GM18520 (cell line): Measurements from ENCODE around the gene ASB10.

Experiments
- ATAC-seq: cut with Tn5 transposase; IDR thresholded peaks from one replicate; pipeline ENCODE4 v1.9.1; 2021; ENCODE audit not compliant: unreplicated experiment

The ASB10 gene

DNA sequence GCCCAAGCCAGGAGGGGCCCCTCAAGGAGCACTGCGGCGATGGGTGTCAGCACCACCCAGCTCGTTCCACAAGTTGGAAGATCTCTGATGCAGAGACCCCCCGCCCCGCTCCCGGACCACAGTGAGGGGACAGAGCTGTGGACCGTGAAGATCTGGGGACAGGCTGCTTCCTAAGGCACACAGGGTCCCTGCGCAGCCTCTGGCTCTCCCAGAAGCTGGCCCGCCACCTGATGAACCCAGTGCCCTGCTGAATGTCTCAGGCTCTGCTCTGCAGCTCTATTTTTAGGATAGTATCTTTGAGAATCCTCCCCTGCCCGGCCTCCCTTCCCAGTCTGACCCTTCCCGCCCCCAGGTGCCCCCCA is 49.3 kb downstream of the ASB10 start:
- ATAC-seq, result no peak

DNA sequence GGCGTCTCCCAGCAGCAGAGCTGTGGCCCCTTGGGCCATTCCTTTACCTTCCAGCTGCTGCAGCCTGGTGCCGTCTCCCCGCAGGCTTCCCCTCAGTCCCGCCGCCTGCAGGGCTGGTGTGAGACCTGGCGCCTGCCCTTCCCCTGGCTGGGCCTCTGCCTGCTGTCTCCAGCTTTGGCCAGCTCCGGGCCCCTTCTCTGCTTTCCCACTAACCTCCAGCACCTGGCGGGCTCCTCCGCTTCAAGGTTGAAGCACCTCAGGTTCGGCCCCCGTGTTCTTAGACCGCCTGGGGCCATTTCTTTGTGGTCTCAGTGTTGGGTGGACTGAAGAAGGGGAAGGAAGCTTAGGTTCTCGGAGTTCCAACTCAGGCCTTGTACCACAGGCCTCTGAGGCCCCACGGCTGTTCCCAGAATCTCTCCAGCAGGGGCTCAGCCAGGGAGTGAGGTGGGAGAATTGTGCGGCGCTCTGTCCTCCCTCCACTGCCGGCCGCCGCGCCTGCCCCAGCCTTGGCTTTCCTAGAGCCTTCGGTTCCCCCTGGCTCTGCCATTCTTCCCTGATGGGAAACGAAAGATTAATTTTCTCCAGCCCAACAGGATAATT is 49.9 kb downstream of the ASB10 start:
- ATAC-seq, result no peak

- ATAC-seq, result no peak
Measured at GRCh38 chr7:151135866-151136843, 50.9 kb downstream of the ASB10 start.

DNA sequence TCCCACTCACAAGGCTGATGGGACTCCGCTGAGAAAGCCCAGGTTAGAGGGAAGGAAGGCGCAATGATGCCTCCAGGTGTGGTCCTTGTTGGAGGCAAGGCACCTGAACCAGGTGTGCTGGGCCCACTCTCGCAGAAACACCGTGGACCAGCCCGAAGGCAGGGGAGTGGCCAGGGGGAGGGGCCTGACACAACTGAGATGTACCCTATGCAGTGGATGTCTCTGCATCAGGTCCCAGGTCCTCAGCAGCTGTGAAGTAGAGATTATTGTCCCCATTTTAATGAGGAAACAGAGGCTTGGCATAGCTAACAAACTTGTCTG is 51.6 kb downstream of the ASB10 start:
- no peak for ATAC-seq

- ATAC-seq, result no peak
Measured at GRCh38 chr7:151134743-151135524, 52.1 kb downstream of the ASB10 start.

GRCh38 chr7:151133986-151134742 is 52.9 kb downstream of the ASB10 start:
- no peak for ATAC-seq

DNA sequence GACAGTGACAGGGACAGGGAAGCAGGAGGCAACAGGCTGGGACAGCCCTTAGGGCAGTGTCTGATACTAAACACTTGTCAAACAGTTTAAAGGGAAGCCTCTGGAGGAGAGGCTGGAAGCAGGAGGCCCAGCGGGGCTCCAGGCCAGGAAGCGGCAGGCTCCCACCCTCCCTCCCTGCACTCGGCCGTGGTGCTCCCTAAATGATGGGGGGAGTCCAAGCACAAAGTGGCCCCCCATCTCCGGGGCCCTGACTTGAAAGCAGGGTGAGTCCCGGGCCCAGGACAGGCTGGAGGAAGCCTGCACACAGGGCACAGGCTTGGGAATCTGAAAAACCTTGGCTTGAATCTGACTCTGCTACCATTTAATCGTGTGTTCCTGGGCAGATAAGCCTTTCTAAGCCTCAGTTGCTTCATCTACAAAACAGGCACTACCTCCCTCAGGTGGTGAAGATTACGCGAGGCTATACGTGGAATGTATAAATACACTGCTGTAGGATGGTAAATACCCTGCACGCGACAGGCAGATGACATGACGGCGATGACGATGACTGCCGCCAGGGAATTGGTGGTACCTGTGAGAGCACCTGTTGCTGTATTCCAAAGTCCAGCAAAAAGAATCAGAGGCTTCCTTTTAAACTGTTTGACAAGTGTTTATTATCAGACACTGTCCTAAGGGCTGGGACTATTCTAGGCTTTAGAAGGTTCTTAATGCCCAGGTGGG is 53.6 kb downstream of the ASB10 start:
- no peak for ATAC-seq

- ATAC-seq, result no peak
Measured at GRCh38 chr7:151132461-151133205, 54.4 kb downstream of the ASB10 start.

DNA sequence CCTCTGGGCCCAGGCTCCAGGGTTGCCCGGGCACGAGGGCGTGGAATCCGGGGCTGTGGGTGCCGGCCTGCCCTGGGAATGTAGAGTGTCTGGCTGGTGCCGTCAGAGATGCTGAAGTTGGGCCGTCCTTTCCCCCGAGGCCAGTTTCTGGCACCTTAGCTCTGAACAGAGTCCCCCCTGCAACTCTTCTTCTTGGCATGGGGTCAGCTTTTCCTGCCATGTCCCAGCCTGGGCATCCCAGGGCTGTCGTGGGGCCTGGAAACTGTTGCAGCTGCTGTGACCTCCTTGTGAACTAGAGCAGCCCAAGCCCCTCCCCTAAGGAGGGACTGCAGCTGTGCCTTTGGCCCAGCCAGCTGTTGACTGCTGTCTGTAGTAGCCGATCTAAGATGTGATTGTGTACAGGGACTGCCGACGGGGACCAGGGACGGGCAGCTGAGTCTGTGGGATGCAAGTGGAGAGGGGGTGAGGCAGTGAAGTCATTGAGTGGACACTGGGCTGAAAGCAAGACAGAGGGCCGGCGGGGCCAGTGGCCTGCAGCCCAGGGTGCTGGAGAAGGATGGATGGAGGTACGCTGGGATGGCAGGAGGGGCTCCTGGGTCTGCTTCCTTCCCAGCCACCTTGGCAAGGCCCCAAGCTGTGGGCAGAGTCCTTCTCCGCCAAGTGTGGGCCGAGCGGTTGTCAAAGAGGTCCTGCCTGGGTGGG is 55.3 kb downstream of the ASB10 start:
- ATAC-seq, result no peak

DNA sequence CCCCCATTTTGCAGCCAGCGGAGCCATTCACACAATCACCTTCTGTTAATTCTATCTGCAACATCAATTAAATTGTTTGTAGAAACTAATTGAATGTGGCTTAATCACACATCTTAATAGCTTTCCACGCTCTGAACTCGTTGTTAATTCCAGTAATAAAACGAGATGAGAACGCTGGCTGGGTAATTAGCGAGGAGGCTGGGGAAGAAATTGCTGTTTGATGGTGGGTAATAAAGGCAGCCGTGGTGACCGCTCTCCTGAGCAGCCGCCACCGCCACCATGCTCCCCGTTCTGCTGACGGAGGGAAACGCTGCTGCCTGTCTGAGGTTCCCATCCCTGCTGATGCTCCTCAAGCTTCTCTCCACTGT is 55.8 kb downstream of the ASB10 start:
- no peak for ATAC-seq

- no peak for ATAC-seq
Measured at GRCh38 chr7:151130741-151131157, 56.3 kb downstream of the ASB10 start.

- ATAC-seq, result no peak
Measured at GRCh38 chr7:151129960-151130591, 57.0 kb downstream of the ASB10 start.

GRCh38 chr7:151129117-151129959 is 57.7 kb downstream of the ASB10 start:
- no peak for ATAC-seq

DNA sequence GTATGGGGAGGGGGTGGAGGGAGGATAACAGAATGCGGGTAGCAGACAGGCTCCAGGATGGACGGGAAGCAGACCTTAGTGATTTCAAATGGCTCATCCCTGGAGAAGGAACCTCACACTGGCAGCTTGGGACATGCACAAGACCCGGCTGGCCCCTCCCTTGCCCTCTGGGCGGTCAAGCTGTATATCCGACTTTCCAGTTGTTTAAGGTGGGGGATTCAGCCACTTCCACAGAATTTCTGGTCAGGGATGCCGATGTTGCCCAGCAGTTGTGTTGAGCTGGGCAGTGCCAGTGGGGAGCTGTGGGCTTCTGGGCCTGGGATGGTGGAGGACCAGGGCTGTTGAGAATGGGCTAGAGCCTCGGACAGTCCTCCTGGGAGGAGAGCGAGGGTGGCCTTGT is 58.3 kb downstream of the ASB10 start:
- ATAC-seq, result no peak

DNA sequence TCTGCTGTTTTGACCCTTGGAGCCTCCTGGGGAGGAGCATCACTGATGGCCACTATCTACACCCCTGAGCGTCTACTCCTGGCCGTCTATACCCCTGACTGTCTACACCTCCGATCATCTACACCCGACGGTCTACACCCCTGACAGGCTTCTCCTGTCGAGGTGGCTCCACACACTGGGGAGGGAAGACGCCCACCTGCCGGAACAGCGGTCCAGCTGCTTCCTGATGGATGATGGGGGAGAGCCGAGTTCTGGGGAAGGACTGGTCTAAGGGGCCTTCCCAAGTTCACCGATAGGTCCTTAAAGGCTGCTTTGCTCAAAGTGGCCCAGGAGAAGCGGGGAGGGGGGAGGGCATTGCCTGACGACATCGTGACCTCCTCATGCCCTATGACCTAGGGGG is 58.9 kb downstream of the ASB10 start:
- ATAC-seq, result no peak

DNA sequence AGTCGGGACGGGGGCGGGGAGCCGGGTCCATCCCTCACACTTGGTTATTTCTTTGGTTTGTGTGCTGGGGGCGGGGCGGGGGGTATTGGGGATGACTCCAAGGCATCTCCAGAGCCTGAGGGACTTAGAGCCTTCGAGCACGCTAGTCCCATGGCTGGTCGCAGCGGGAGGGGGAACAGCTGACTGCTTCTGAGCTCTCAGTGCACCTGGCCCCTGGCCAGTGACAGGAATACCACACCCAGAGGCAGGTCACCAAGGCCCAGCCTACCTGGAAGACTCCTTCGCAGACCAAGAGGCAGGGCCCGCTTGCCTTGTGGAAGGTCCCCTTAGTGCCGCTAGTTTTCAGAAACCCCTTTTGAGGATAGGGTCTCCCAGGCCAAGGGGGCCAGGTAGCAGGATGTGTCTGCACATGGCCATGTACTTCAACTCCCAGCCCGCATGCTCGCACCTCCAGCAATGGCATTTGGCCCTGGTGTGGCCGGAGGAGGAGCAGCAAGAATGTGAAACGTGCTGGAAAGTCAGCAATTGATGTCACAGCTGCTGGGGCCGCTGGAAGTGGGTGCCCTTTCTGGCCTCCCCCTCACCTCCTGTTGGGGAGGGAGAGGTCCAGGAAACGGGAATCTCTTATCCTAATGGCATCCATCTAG is 60.4 kb downstream of the ASB10 start:
- no peak for ATAC-seq

- no peak for ATAC-seq
Measured at GRCh38 chr7:151125846-151126481, 61.1 kb downstream of the ASB10 start.
